ENCODE measurements around the gene CD8A.

Gene CD8A

GRCh38 chr2:86781363-86781762, 9.3 kb downstream of the CD8A start:
- H3K27ac ChIP-seq = no peak overlapping the region
- TF ChIP-seq, protein P1, sequence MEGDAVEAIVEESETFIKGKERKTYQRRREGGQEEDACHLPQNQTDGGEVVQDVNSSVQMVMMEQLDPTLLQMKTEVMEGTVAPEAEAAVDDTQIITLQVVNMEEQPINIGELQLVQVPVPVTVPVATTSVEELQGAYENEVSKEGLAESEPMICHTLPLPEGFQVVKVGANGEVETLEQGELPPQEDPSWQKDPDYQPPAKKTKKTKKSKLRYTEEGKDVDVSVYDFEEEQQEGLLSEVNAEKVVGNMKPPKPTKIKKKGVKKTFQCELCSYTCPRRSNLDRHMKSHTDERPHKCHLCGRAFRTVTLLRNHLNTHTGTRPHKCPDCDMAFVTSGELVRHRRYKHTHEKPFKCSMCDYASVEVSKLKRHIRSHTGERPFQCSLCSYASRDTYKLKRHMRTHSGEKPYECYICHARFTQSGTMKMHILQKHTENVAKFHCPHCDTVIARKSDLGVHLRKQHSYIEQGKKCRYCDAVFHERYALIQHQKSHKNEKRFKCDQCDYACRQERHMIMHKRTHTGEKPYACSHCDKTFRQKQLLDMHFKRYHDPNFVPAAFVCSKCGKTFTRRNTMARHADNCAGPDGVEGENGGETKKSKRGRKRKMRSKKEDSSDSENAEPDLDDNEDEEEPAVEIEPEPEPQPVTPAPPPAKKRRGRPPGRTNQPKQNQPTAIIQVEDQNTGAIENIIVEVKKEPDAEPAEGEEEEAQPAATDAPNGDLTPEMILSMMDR (conservative IDR thresholded peaks at IDR 0.05) = no peak

DNA sequence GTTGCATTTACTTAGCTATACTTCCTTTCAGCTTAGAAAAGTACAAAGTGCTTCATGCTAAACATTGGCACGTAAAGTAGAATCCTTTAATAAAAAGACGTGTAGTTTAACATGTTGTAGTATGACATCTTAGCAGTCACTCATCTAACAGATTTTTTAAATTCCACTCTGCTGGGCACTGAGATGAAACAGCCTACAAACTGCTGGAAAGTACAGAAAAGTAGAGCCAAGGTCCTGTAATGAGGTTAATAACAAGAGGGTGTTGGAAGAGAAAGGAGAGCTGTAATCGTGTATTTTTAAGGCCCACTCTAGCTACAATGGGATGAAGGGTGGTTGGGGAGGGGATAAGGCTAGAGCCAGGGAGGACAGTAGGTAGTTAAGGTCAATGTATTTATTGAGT, 10.7 kb downstream of the CD8A start:
- TF ChIP-seq, protein P1 (conservative IDR thresholded peaks at IDR 0.05) = no peak
- no peak overlapping the region for H3K27ac ChIP-seq

GRCh38 chr2:86778957-86779356, 11.8 kb downstream of the CD8A start:
- TF ChIP-seq, protein P1 (conservative IDR thresholded peaks at IDR 0.05) = no peak

GRCh38 chr2:86776532-86776931, 14.2 kb downstream of the CD8A start:
- no peak overlapping the region for H3K27ac ChIP-seq
- TF ChIP-seq, protein P1 (conservative IDR thresholded peaks at IDR 0.05) = no peak

More at GRCh38 chr2:86778957-86779356, 11.8 kb downstream of the CD8A start:
- H3K27ac ChIP-seq = no peak overlapping the region

DNA sequence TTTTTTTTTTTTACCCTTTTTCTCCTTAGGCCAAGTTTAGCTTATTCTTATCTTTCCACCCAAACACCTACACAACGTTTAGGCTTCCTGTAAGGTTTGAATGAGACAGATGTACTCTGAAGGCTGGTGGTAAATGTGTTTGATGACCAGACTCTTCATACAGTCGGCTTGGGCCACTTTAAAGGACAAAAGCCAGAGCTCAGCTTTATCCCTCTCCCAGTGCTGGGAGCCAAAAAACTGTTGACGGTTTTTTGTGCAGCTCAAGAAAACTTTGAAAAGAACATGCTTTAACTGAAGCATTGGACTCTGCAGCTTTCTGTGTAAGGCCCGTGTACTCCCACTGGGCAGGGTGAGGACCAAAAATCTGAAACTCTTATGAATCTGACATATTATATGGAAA, 15.4 kb downstream of the CD8A start:
- H3K27ac ChIP-seq = no peak overlapping the region
- TF ChIP-seq, protein P1 (conservative IDR thresholded peaks at IDR 0.05) = no peak

- TF ChIP-seq, protein P1 (conservative IDR thresholded peaks at IDR 0.05) = no peak
- no peak overlapping the region for H3K27ac ChIP-seq
Measured at GRCh38 chr2:86774862-86775261, 15.9 kb downstream of the CD8A start.

- H3K27ac ChIP-seq = no peak overlapping the region
- TF ChIP-seq, protein P1 (conservative IDR thresholded peaks at IDR 0.05) = no peak
Measured at GRCh38 chr2:86772611-86773010, 18.1 kb downstream of the CD8A start.
